ENCODE results near the gene LBP. TPM values are rescaled to one million over a fixed set of nuclear protein-coding genes. Genes with fewer than 3 reads are reported as not detected.
A peak's percentile ranks its signal among the peaks of the same experiment; 100 is the strongest.

LBP gene, protein sequence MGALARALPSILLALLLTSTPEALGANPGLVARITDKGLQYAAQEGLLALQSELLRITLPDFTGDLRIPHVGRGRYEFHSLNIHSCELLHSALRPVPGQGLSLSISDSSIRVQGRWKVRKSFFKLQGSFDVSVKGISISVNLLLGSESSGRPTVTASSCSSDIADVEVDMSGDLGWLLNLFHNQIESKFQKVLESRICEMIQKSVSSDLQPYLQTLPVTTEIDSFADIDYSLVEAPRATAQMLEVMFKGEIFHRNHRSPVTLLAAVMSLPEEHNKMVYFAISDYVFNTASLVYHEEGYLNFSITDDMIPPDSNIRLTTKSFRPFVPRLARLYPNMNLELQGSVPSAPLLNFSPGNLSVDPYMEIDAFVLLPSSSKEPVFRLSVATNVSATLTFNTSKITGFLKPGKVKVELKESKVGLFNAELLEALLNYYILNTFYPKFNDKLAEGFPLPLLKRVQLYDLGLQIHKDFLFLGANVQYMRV
- total RNA-seq: 10 to 100 TPM in 1 of 4 donors, 1 to 10 TPM in 3; 1.4 to 17.9 (median 6.5) TPM

DNA sequence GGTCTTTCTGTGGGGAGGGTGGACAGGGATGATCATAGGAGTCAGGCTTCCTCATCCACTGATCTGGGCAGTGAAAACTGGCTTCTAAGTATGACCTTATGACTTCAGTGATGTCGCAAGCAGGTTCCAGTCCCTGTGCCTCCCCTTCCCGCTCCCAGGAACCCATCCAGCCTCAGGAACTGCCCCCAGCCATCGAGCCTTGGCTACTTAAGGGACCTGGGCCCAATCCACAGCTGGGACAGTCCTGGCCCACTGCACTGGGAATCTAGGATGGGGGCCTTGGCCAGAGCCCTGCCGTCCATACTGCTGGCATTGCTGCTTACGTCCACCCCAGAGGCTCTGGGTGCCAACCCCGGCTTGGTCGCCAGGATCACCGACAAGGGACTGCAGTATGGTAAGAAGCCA is at the start of gene LBP:
LBP (plus strand) TSS at position 236 of the 405 bp plus-strand sequence; CDS start at position 271, 35 bp downstream.
- intact Hi-C loops (cut with DNase I; ENCODE audit: low total_unique reads): no loop called here
- no peaks in the 10 kb centered on the region for H3K9me3 ChIP-seq
- ATAC-seq (peak in 1 of 2 donors; percentile 47), DNase-seq (no peak)
- H3K27me3 ChIP-seq: no peaks in the 10 kb centered on the region
- in situ Hi-C loops (cut with MboI; ENCODE audit: low sequenced_read_pairs in 4 of 4): loop anchor here in 1 of 4 donors (25.0 kb wide), 1 partner anchor 284 kb away; no protein-coding TSS in a partner anchor
- TF ChIP-seq POLR2A (IDR thresholded peaks at IDR 0.05): no peak
- TF ChIP-seq, protein P1, sequence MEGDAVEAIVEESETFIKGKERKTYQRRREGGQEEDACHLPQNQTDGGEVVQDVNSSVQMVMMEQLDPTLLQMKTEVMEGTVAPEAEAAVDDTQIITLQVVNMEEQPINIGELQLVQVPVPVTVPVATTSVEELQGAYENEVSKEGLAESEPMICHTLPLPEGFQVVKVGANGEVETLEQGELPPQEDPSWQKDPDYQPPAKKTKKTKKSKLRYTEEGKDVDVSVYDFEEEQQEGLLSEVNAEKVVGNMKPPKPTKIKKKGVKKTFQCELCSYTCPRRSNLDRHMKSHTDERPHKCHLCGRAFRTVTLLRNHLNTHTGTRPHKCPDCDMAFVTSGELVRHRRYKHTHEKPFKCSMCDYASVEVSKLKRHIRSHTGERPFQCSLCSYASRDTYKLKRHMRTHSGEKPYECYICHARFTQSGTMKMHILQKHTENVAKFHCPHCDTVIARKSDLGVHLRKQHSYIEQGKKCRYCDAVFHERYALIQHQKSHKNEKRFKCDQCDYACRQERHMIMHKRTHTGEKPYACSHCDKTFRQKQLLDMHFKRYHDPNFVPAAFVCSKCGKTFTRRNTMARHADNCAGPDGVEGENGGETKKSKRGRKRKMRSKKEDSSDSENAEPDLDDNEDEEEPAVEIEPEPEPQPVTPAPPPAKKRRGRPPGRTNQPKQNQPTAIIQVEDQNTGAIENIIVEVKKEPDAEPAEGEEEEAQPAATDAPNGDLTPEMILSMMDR (IDR thresholded peaks at IDR 0.05 in 4 of 5, conservative IDR thresholded peaks at IDR 0.05 in 1 of 5): no peak
- H3K4me1 ChIP-seq: peaks cover 22 to 26% of the 10 kb centered on the region in 2 donors
- peak within 1 kb of the TSS; percentile 36 to 74 (median 64) for H3K27ac ChIP-seq
- H3K4me3 ChIP-seq: no peak within 1 kb of the TSS
- H3K36me3 ChIP-seq: no peaks in the 10 kb centered on the region

- Histone ChIP-seq H3K4me1 (peaks cover 0 to 7% of the 10 kb centered on the region in 2 donors), H3K4me3 (no peak overlapping the region), H3K9me3 (no peaks in the 10 kb centered on the region), H3K36me3 (no peaks in the 10 kb centered on the region), H3K27me3 (no peaks in the 10 kb centered on the region), H3K27ac (peak overlapping the region; percentile 78 to 90 (median 86))
- intact Hi-C loops (cut with DNase I; ENCODE audit: low total_unique reads): loop anchor here (2.0 kb wide), 1 partner anchor 17 kb away; no protein-coding TSS in a partner anchor
- DNase-seq (no peak), ATAC-seq (no peak)
- TF ChIP-seq, protein P1 (IDR thresholded peaks at IDR 0.05 in 4 of 5, conservative IDR thresholded peaks at IDR 0.05 in 1 of 5): no peak
- TF ChIP-seq POLR2A (IDR thresholded peaks at IDR 0.05): no peak
- in situ Hi-C loops (cut with MboI; ENCODE audit: low sequenced_read_pairs in 4 of 4): no loop called here
Observed at GRCh38 chr20:38297916-38298674, 48.2 kb upstream of the LBP start.

GRCh38 chr20:38298768-38299288 is 47.5 kb upstream of the LBP start:
- peak; percentile 83 to 95 for DNase-seq
- Histone ChIP-seq H3K4me3 (peak overlapping the region in 1 of 4 donors; percentile 7), H3K36me3 (no peaks in the 10 kb centered on the region), H3K27ac (peak overlapping the region; percentile 78 to 90 (median 86)), H3K9me3 (no peaks in the 10 kb centered on the region), H3K27me3 (no peaks in the 10 kb centered on the region), H3K4me1 (peaks cover 0 to 7% of the 10 kb centered on the region in 2 donors)
- ATAC-seq: peak; percentile 99
- no peak for TF ChIP-seq POLR2A (IDR thresholded peaks at IDR 0.05)
- TF ChIP-seq, protein P1 (IDR thresholded peaks at IDR 0.05 in 4 of 5, conservative IDR thresholded peaks at IDR 0.05 in 1 of 5): peak in 1 of 5 experiments; percentile 24
- in situ Hi-C loops (cut with MboI; ENCODE audit: low sequenced_read_pairs in 4 of 4): no loop called here
- intact Hi-C loops (cut with DNase I; ENCODE audit: low total_unique reads): loop anchor here (2.0 kb wide), 1 partner anchor 18 kb away; no protein-coding TSS in a partner anchor

DNA sequence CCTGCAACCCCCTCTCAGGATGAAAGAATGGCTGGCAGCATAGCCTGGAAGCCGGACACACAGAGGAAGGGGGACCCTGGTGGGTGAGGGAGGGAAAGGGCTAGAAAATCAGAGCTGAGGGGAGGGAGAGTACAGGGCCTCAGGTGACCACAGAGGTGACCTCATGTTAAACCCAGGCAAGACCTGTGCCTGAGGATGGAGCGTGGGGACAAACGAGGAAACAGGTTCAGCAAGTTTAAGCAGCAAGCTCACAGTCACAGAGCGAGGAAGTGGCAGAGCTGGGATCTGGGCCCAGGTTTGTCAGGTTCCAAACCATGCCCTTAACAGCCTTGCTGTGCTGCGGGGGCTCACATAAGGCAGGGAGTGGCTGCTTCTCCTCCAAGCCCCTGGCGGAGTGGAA is 46.3 kb upstream of the LBP start:
- ATAC-seq: no peak

More for the DNA sequence above, 46.3 kb upstream of the LBP start:
- no peaks in the 10 kb centered on the region for H3K36me3 ChIP-seq
- no peak for TF ChIP-seq POLR2A (IDR thresholded peaks at IDR 0.05)
- TF ChIP-seq, protein P1 (IDR thresholded peaks at IDR 0.05 in 4 of 5, conservative IDR thresholded peaks at IDR 0.05 in 1 of 5): no peak
- peaks cover 0 to 7% of the 10 kb centered on the region in 2 donors for H3K4me1 ChIP-seq
- no peaks in the 10 kb centered on the region for H3K9me3 ChIP-seq
- intact Hi-C loops (cut with DNase I; ENCODE audit: low total_unique reads): loop anchor here (2.0 to 10.0 kb wide), 2 partner anchors 19 to 245 kb away; no protein-coding TSS in a partner anchor
- in situ Hi-C loops (cut with MboI; ENCODE audit: low sequenced_read_pairs in 4 of 4): loop anchor here in 1 of 4 donors (10.0 kb wide), 1 partner anchor 65 kb away; no protein-coding TSS in a partner anchor
- no peaks in the 10 kb centered on the region for H3K27me3 ChIP-seq
- peak overlapping the region; percentile 78 to 90 (median 86) for H3K27ac ChIP-seq
- H3K4me3 ChIP-seq: no peak overlapping the region
- no peak for DNase-seq

All from gastrocnemius medialis (tissue), 4 donors.